HG03060 (cell line): ENCODE measurements around the gene DAPK1.

ENCODE experiments used
- ATAC-seq: cut with Tn5 transposase; IDR thresholded peaks from one replicate; pipeline ENCODE4 v1.9.1; 2021; ENCODE audit warnings: low read depth, moderate number of reproducible peaks; ENCODE audit not compliant: unreplicated experiment

DAPK1 gene

GRCh38 chr9:87497604-87498045 is at the start of gene DAPK1:
Gene DAPK1 (plus strand): TSS chr9:87497867. CDS start chr9:87499078, 1,211 bp downstream.
- no peak for ATAC-seq

- ATAC-seq, result no peak
Observed at GRCh38 chr9:87451149-87451548, 46.5 kb upstream of the DAPK1 start.

GRCh38 chr9:87455407-87455806 is 42.3 kb upstream of the DAPK1 start:
- ATAC-seq, result no peak

- no peak for ATAC-seq
Observed at GRCh38 chr9:87461256-87461655, 36.4 kb upstream of the DAPK1 start.

- ATAC-seq, result peak; percentile 70
Observed at GRCh38 chr9:87464110-87464991, 33.3 kb upstream of the DAPK1 start.

- ATAC-seq, result no peak
Observed at GRCh38 chr9:87464992-87465378, 32.7 kb upstream of the DAPK1 start.

- ATAC-seq, result no peak
Observed at GRCh38 chr9:87465816-87466215, 31.9 kb upstream of the DAPK1 start.

GRCh38 chr9:87467187-87467586 is 30.5 kb upstream of the DAPK1 start:
- ATAC-seq, result no peak

GRCh38 chr9:87469793-87470465 is 27.7 kb upstream of the DAPK1 start:
- no peak for ATAC-seq

GRCh38 chr9:87471746-87472145 is 25.9 kb upstream of the DAPK1 start:
- ATAC-seq, result no peak

GRCh38 chr9:87475463-87475862 is 22.2 kb upstream of the DAPK1 start:
- ATAC-seq, result no peak

- no peak for ATAC-seq
Observed at GRCh38 chr9:87478226-87478992, 19.3 kb upstream of the DAPK1 start.

- ATAC-seq, result peak; percentile 95
Observed at GRCh38 chr9:87479801-87480201, 17.9 kb upstream of the DAPK1 start.

GRCh38 chr9:87481890-87482855 is 15.5 kb upstream of the DAPK1 start:
- no peak for ATAC-seq

GRCh38 chr9:87490225-87490624 is 7.4 kb upstream of the DAPK1 start:
- no peak for ATAC-seq

- ATAC-seq, result no peak
Observed at GRCh38 chr9:87490907-87491306, 6.8 kb upstream of the DAPK1 start.

- ATAC-seq, result no peak
Observed at GRCh38 chr9:87491523-87491922, 6.1 kb upstream of the DAPK1 start.

GRCh38 chr9:87492642-87493041 is 5.0 kb upstream of the DAPK1 start:
- ATAC-seq, result no peak

GRCh38 chr9:87494970-87495471 is 2.6 kb upstream of the DAPK1 start:
- peak; percentile 39 for ATAC-seq
